Left cardiac atrium (tissue), 2 donors: ENCODE measurements around the gene PTPN23. TPM values are rescaled to one million over a fixed set of nuclear protein-coding genes. Genes with fewer than 3 reads are reported as not detected.

Experiments used
- total RNA-seq, 2 donors: library from RNA; stranded (reverse); fragmentation: NEBNext Ultra II Directional; extraction: Animal tissue kit (Norgen Biotek cat#: 25700); gene quantifications; one replicate each; pipeline ENCODE4 v1.2.1, GENCODE V29; 2021
- donor health status: DM: no; HTN: yes; CAD: no; lungs with severe emphysema.
- donor health status: DM: yes; HTN: yes; CAD: no.

PTPN23 gene
- total RNA-seq, 2 donors from 2014 or later, result 24.1 to 24.8 TPM

Other genes starting within 250 kb of the PTPN23 start
- 10 to 100 TPM; 24.8 to 31.3 TPM for gene SETD2, start 216.9 kb upstream of the PTPN23 start, total RNA-seq
- gene KIF9, start 98.2 kb upstream of the PTPN23 start, total RNA-seq, result 1 to 10 TPM; 6.1 to 8.0 TPM
- 10 to 100 TPM; 32.9 to 39.5 TPM for gene KLHL18, start 98.1 kb upstream of the PTPN23 start, total RNA-seq
- gene SCAP, start 94.9 kb downstream of the PTPN23 start, total RNA-seq, result 10 to 100 TPM; 41.5 to 49.1 TPM
- gene ELP6, start 132.7 kb downstream of the PTPN23 start, total RNA-seq, result 10 to 100 TPM; 18.8 to 20.3 TPM
- under 1 TPM; 0.60 to 0.88 TPM for gene CSPG5, start 197.8 kb downstream of the PTPN23 start, total RNA-seq